NCI-H526 treated with DMSO at 0.1 percent for 48 hours (cell line): ENCODE data around the gene HNMT.
"Not testable (repeated sequence)": the region's sequence is repeated elsewhere in the genome, so short reads cannot be mapped to it uniquely, and the experiment has no call there.

Experiments used
- DNase-seq: peaks from one replicate; lab custom pipeline; 2025; lab: John Stamatoyannopoulos, UW

HNMT gene

GRCh38 chr2:137964066-137964858 is at the start of gene HNMT:
TSS of gene HNMT (plus strand) at chr2:137964473. CDS start at chr2:137964492, 19 bp downstream.
- DNase-seq: no peak

- no peak for DNase-seq
These were observed 43.0 kb upstream of the HNMT start for GRCh38 chr2:137921105-137921880.

GRCh38 chr2:137922171-137922570 is 42.1 kb upstream of the HNMT start:
- DNase-seq: not testable (repeated sequence)

GRCh38 chr2:137924019-137924418 is 40.3 kb upstream of the HNMT start:
- DNase-seq: no peak

- no peak for DNase-seq
These were observed 38.7 kb upstream of the HNMT start for GRCh38 chr2:137925599-137925998.

GRCh38 chr2:137927846-137928245 is 36.4 kb upstream of the HNMT start:
- DNase-seq: no peak

- no peak for DNase-seq
These were observed 35.4 kb upstream of the HNMT start for GRCh38 chr2:137928547-137929518.

- no peak for DNase-seq
These were observed 34.8 kb upstream of the HNMT start for GRCh38 chr2:137929519-137929916.

- no peak for DNase-seq
These were observed 34.1 kb upstream of the HNMT start for GRCh38 chr2:137930146-137930545.

- no peak for DNase-seq
These were observed 28.7 kb upstream of the HNMT start for GRCh38 chr2:137935591-137935990.

GRCh38 chr2:137937246-137937645 is 27.0 kb upstream of the HNMT start:
- DNase-seq: no peak

- DNase-seq: no peak
These were observed 26.5 kb upstream of the HNMT start for GRCh38 chr2:137937778-137938177.

- no peak for DNase-seq
These were observed 26.1 kb upstream of the HNMT start for GRCh38 chr2:137938204-137938603.

GRCh38 chr2:137939026-137939425 is 25.2 kb upstream of the HNMT start:
- DNase-seq: no peak

- no peak for DNase-seq
These were observed 24.1 kb upstream of the HNMT start for GRCh38 chr2:137940154-137940553.

GRCh38 chr2:137942037-137942832 is 22.0 kb upstream of the HNMT start:
- no peak for DNase-seq

GRCh38 chr2:137942833-137943677 is 21.2 kb upstream of the HNMT start:
- DNase-seq: no peak

- DNase-seq: no peak
These were observed 20.5 kb upstream of the HNMT start for GRCh38 chr2:137943678-137944347.

- no peak for DNase-seq
These were observed 19.6 kb upstream of the HNMT start for GRCh38 chr2:137944714-137945113.

- no peak for DNase-seq
These were observed 19.0 kb upstream of the HNMT start for GRCh38 chr2:137945229-137945628.
